Naive B cell (primary cell): Measurements from ENCODE around the gene NOL4L. TPM values are rescaled to one million over a fixed set of nuclear protein-coding genes. Genes with fewer than 3 reads are reported as not detected.

Source experiments
- ATAC-seq, 2 donors: fragments of 150-1000 bp; cut with Tn5 transposase; 2 replicates each; pipeline ENCODE4 v1.10.0; 2021; ENCODE audit warnings: low read depth in 2 of 2, mild to moderate bottlenecking in 2 of 2, moderate library complexity in 2 of 2
- DNase-seq: peaks from one replicate; pipeline ENCODE4 v3.0.0; 2022
- H3K27ac Mint-ChIP-seq, 6 donors: one replicate each; pipeline ENCODE4 v1.8.0; 2020 to 2022; ENCODE audit warnings: mild to moderate bottlenecking in 6 of 6, mixed read lengths in 6 of 6, moderate library complexity in 5 of 6, inconsistent platforms in 2 of 6
- H3K27me3 Mint-ChIP-seq, 3 donors: one replicate each; pipeline ENCODE4 v1.8.0; 2021 to 2022; ENCODE audit warnings: mixed read lengths in 3 of 3, mild to moderate bottlenecking in 1 of 3
- H3K36me3 Mint-ChIP-seq, 2 donors: one replicate each; pipeline ENCODE4 v1.8.0; 2020 to 2022; ENCODE audit warnings: mixed read lengths in 2 of 2, inconsistent platforms in 1 of 2, mild to moderate bottlenecking in 1 of 2
- H3K4me1 Mint-ChIP-seq, 3 donors: one replicate each; pipeline ENCODE4 v1.8.0; 2020 to 2022; ENCODE audit warnings: mixed read lengths in 3 of 3, inconsistent platforms in 1 of 3, mild to moderate bottlenecking in 1 of 3, moderate library complexity in 1 of 3
- H3K4me3 Mint-ChIP-seq, 8 donors: one replicate each; pipeline ENCODE4 v1.8.0; 2020 to 2022; ENCODE audit warnings: mild to moderate bottlenecking in 8 of 8, mixed read lengths in 8 of 8, moderate library complexity in 8 of 8, inconsistent platforms in 2 of 8
- H3K9me3 Mint-ChIP-seq, 7 donors: one replicate each; pipeline ENCODE4 v1.8.0; 2020 to 2022; ENCODE audit warnings: mixed read lengths in 7 of 7, mild to moderate bottlenecking in 5 of 7, inconsistent platforms in 2 of 7, moderate library complexity in 1 of 7
- polyA plus RNA-seq, 6 donors: library from polyadenylated mRNA; unstranded; fragments of 300-500 nt; fragmentation: Illumina TruSeq; gene quantifications; one replicate each; pipeline ENCODE4 v1.2.3, GENCODE V29; 2021; ENCODE audit warnings: low read depth in 6 of 6

Gene NOL4L
- polyA plus RNA-seq, 6 donors from 2014 or later, result 1.3 to 4.2 (median 1.5) TPM; not detected in 1

DNA sequence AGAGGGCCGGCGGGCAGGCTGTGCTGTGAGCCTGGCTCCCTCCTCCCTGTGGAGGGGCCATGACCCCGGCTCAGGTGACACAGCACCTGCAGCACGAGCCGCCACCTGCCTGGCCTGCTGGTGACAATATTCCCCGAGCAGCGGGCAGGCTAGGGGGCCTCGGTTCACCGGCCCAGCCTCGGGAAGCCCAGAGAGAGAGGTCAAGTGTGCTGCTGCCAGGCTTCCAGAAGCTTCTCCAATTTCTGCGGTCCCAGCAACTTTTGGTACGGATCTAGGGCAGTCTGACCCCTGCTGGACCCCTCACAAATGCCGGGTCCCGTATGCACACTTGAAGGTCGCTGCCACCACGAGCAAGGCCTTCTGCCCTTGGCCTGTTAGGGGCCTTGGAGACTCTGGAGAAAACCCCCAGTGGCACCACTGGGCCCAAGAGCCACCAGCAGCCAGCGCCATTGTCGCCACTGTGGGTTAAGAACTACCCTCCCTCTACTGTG lies 38.6 kb upstream of the NOL4L start:
- H3K27me3 Mint-ChIP-seq, result peaks cover 0 to 4% (median 0%) of the 10 kb centered on the region in 3 donors
- H3K9me3 Mint-ChIP-seq, result no peaks in the 10 kb centered on the region
- H3K4me3 Mint-ChIP-seq, result no peak overlapping the region
- peaks cover 13 to 15% (median 14%) of the 10 kb centered on the region in 3 donors for H3K4me1 Mint-ChIP-seq
- no peak for ATAC-seq
- no peak for DNase-seq
- H3K36me3 Mint-ChIP-seq, result no peaks in the 10 kb centered on the region
- no peak overlapping the region for H3K27ac Mint-ChIP-seq

DNA sequence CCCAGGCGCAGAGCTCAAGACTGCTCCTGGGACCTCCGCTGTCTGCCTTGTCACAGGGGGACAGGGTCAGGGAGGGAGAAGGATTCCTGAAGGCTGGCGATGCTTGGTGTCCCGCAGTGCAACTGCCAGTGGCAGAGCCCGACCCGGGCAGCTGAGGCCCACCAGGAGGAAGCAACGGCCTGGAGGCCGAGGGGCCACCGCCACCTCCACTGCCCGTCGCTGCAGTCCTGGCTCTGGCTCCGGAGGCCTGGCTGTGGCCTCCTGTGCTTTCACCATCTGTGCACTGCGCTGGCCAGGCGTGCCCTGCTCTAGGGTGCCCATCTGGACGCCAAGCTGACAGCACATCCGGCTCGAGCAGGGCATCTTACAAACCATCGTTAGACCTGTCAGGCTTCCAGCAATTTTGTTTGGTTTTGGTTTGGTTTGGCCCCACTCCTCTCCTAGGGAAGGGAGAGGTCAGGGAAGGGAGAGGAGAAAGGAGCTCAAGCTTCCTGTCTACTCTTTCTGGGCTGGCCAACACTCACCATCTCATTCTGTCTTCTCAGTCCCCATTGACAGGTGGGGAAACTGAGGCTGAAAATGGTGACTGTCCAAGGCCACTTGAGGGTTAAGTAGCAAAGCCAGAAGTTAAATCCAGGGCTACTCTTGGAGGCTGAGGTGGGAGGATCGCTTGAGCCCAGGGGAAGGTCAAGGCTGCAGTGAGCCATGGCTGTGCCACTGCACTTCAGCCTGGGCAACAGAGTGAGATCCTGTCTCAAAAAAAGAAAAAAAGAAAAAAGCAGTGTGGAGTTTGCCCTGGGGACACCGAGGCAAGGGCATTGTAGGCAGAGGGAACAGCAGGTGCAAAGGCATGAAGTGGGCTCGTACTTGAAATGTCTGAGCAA lies 37.7 kb upstream of the NOL4L start:
- Mint-ChIP-seq H3K4me3 (no peak overlapping the region), H3K27me3 (peaks cover 0 to 4% (median 1%) of the 10 kb centered on the region in 3 donors), H3K4me1 (peaks cover 5 to 7% (median 6%) of the 10 kb centered on the region in 3 donors), H3K36me3 (no peaks in the 10 kb centered on the region), H3K27ac (peak overlapping the region in 1 of 6 donors; percentile 15), H3K9me3 (no peaks in the 10 kb centered on the region)
- no peak for ATAC-seq
- DNase-seq, result no peak

DNA sequence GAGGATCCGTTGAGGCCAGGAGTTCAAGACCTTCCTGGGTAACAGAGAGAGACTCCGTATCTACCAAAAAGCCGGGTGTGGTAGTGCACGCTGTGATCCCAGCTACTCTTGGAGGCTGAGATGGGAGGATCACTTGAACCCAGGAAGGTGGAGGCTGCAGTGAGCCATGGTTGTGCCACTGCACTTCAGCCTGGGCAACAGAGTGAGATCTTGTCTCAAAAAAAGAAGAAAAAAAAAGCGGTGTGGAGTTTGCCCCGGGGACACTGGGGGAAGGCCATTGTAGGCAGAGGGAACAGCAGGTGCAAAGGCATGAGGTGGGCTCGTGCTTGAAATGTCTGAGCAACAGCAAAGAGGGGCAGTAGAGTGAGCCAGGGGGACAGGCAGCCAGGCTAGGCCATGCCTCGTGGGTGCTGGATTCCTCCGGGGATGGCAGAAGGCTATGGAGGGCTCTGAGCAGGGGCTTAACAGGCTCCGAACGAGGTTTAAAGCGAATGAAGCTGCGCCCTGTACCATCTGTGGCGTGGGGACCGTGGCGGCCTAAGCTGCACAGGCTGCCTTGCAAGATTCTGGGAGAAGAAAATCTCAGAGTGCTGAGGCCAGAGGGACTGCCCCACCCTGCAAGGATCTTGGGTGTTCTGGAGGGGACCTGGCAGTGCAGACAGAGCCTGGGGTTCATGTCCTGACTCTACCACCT lies 36.9 kb upstream of the NOL4L start:
- DNase-seq (no peak), ATAC-seq (no peak)
- Mint-ChIP-seq H3K4me3 (peak overlapping the region in 1 of 8 donors; percentile 47), H3K36me3 (no peaks in the 10 kb centered on the region), H3K27me3 (peaks cover 0 to 8% (median 4%) of the 10 kb centered on the region in 3 donors), H3K27ac (peak overlapping the region in 1 of 6 donors; percentile 59), H3K4me1 (no peaks in the 10 kb centered on the region), H3K9me3 (no peaks in the 10 kb centered on the region)

DNA sequence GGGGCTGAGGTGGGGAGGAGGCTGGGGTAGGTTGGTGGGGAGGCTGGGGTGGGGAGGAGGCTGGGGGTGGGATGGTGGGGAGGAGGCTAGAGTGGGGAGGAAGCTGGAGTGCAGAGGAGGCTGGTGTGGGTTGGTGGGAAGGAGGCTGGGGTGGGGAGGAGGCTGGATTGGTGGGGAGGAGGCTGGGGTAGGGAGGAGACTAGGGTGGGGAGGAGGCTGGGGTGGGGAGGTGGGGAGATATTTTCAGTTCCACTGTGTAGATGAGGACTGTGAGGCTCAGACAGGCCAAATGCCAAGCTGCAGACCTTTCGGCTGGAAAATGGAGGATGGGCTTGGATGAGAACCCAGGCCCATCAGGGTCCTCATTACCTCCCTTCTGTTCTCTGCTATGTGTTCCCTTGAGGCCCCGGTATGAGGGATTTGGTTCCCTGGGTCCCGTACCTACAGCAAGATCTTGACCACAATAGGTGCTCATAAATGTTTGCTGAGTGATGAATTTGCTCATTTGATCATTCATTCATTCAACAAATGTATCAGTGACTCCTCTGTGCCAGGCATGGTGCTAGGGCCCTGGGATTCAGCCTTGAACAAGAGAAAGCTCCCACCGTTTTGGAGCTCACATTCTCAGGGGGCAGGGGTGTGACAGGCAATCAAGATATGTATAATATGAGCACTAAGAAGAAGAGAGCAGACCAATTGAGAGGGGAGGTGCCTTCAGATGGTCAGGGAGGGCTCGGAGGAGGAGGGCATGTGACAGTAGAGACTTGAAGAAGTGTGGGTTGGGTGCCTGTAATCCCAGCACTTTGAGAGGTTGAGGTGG lies 36.1 kb upstream of the NOL4L start:
- no peaks in the 10 kb centered on the region for H3K9me3 Mint-ChIP-seq
- peak overlapping the region in 1 of 6 donors; percentile 9 for H3K27ac Mint-ChIP-seq
- no peak for DNase-seq
- H3K4me3 Mint-ChIP-seq, result no peak overlapping the region
- H3K27me3 Mint-ChIP-seq, result peaks cover 0 to 8% (median 4%) of the 10 kb centered on the region in 3 donors
- no peaks in the 10 kb centered on the region for H3K36me3 Mint-ChIP-seq
- H3K4me1 Mint-ChIP-seq, result no peaks in the 10 kb centered on the region
- no peak for ATAC-seq

DNA sequence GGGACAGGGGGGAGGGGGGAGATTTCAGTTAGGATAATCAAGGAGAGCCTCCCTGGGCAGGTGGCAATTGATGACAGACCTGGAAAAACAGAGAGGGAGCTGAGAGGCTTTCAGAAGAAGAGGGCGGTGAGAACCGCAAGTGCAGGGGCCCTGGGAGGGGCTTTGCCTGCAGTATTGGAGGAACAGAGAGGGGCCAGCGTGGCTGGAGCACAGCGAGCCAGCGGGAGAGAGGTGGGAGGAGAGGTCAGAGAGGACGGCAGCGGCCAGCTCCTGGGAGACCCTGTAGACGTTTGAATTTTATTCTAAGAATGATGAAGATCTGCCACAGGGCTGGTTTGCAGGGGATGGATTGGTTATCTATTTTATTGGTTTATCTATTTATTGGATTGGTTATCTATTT lies 34.5 kb upstream of the NOL4L start:
- Mint-ChIP-seq H3K4me1 (no peaks in the 10 kb centered on the region), H3K27me3 (peaks cover 0 to 9% (median 0%) of the 10 kb centered on the region in 3 donors), H3K27ac (no peak overlapping the region), H3K9me3 (no peaks in the 10 kb centered on the region), H3K4me3 (peak overlapping the region in 1 of 8 donors; percentile 12), H3K36me3 (no peaks in the 10 kb centered on the region)
- ATAC-seq (no peak), DNase-seq (no peak)

DNA sequence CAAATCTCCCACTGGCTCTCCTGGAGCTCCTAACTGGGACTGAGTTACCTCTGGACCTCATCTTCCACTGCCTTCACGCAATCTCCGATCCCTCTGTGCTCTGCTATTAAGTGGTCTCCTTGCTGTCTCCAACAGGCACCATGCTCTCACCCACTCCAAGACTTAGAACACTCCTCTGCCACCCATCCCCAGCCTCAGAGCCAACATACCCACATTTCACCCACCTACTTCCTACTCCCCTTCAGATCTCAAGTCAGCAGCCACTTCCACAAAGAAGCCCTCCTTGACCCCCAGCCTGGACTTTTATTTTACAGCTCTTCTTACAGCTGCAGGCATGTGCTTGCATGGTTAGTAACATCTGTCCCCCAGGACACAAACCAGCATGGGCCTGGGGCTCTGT lies 29.6 kb upstream of the NOL4L start:
- ATAC-seq, result no peak
- Mint-ChIP-seq H3K4me1 (peaks cover 0 to 5% (median 0%) of the 10 kb centered on the region in 3 donors), H3K36me3 (no peaks in the 10 kb centered on the region)

DNA sequence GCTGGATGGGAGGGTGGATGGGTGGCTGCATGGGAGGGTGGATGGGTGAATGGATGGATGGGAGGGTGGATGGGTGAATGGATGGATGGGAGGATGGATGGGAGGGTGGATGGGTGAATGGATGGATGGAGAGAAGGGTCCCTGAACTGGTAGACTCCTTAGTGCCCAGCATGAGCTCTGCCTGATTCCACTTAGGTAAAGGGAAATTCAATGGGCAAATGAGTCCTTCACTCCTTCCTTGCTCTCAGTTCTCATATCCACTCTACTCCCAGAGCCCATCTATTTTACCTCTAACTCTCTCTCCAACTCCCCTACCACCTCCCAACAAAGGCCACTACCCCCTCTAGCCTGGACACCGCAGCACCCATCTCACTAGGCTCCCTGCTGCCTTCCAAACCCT lies 29.2 kb upstream of the NOL4L start:
- Mint-ChIP-seq H3K27me3 (peaks cover 13 to 27% (median 18%) of the 10 kb centered on the region in 3 donors), H3K4me1 (peaks cover 0 to 5% (median 0%) of the 10 kb centered on the region in 3 donors)

More for the DNA sequence above, 29.6 kb upstream of the NOL4L start:
- DNase-seq, result no peak
- Mint-ChIP-seq H3K27me3 (peaks cover 13 to 27% (median 17%) of the 10 kb centered on the region in 3 donors), H3K27ac (peak overlapping the region in 2 of 6 donors; percentile 13 to 28), H3K9me3 (peaks cover 0 to 10% (median 1%) of the 10 kb centered on the region in 7 donors), H3K4me3 (no peak overlapping the region)

DNA sequence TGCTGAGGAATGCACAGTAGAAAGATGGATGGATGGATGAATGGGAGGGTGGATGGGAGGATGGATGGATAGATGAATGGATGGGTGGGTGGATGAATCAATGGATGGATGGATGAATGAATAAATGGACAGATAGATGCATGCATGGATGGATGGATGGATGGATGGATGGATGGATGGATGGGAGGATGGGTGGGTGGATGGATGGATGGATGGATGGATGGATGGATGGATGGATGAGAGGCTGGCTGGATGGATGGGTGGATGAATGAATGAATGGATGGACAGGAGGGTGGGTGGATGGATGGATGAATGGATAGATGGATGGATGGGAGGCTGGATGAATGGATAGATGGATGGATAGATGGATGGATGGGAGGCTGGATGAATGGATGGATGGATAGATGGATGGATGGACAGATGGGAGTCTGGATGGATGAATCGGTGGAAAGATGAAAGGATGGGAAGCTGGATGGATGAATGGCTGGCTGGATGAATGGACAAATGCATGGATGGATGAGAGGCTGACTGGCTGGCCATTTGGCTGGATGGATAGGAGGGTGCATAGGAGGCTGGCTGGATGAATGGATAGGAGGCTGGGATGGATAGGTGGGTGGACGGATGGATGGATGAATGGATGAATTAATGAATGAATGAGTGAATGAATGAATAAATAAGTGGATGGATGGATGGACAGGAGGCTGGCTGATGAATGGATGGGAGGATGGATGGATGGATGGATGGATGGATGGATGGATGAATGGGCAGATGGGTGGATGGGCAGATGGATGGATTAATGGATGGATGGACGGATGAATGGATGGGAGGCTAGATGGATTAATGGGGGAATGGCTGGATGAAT lies 28.3 kb upstream of the NOL4L start:
- H3K4me1 Mint-ChIP-seq, result peaks cover 0 to 5% (median 0%) of the 10 kb centered on the region in 3 donors
- no peaks in the 10 kb centered on the region for H3K36me3 Mint-ChIP-seq
- no peak for ATAC-seq
- peaks cover 0 to 10% (median 1%) of the 10 kb centered on the region in 7 donors for H3K9me3 Mint-ChIP-seq
- DNase-seq, result no peak
- H3K27ac Mint-ChIP-seq, result no peak overlapping the region
- H3K4me3 Mint-ChIP-seq, result peak overlapping the region in 1 of 8 donors; percentile 9
- H3K27me3 Mint-ChIP-seq, result peaks cover 13 to 32% (median 23%) of the 10 kb centered on the region in 3 donors

More for the DNA sequence above, 29.2 kb upstream of the NOL4L start:
- H3K4me3 Mint-ChIP-seq, result no peak overlapping the region
- H3K36me3 Mint-ChIP-seq, result no peaks in the 10 kb centered on the region
- ATAC-seq (no peak), DNase-seq (no peak)
- no peak overlapping the region for H3K27ac Mint-ChIP-seq
- H3K9me3 Mint-ChIP-seq, result peaks cover 0 to 10% (median 1%) of the 10 kb centered on the region in 7 donors

DNA sequence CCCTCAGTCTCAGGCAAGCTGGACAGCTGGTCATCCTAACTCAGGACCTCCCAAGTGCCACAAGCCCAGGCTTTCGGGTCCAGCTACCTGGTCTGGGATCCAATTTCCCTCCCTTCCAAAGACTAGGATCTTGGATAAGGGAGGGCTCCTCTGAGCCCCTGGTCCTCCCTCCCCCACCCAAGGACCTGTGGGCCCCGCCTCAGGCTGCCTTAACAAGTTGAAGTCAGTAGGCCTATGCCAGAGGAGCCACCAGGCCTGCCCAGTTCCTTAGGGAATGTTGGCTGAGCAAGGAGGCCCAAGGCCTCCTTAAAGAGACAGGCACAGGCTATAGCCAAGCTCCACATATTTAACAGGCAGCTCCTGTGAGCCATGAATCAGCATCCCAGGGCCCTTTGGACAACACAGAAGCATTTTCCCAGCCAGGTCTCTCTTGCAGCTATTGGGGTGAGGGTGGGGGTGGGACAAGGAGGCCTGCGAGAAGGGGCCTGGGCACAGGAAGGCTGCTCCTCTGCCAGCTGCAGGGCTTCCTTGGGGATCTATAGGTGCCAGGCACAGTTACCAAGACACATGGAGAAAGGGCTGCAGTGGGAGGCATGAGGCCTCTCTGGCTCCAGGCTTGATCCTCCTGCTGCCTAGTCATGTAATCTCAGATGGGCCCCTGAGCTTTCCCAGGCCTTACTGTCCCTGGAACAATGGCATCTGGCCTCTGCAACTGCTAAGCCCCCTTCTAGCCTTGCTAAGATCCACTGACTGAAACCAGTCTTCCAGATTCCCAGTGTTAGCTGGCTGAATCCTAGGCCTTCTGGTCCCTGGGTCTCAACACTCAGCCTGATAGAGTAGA lies 27.4 kb upstream of the NOL4L start:
- ATAC-seq, result no peak

DNA sequence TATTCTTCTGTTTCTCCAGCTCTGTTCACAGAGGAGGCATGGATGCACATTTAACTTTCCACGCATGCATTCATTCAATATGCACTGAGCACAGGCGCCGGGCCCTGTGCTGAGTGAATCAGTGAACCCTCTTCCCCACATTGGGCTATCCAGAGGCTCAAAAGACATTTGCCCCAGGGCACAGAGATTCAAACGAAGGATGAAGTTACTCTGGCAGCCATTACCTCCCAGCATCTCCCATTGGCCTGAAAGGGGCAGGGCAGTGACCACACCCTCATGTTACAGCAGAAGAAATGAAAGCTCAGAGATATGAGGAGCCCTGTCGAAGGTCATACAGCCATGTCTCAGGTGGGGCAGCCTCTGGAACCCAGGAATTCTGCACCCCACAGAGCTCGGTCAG lies 26.7 kb upstream of the NOL4L start:
- Mint-ChIP-seq H3K4me1 (peaks cover 0 to 5% (median 0%) of the 10 kb centered on the region in 3 donors), H3K4me3 (no peak overlapping the region), H3K27me3 (peaks cover 13 to 24% (median 23%) of the 10 kb centered on the region in 3 donors), H3K36me3 (no peaks in the 10 kb centered on the region), H3K9me3 (peaks cover 0 to 10% (median 1%) of the 10 kb centered on the region in 7 donors), H3K27ac (no peak overlapping the region)
- no peak for ATAC-seq
- no peak for DNase-seq

More for the DNA sequence above, 27.4 kb upstream of the NOL4L start:
- no peaks in the 10 kb centered on the region for H3K36me3 Mint-ChIP-seq
- no peak overlapping the region for H3K27ac Mint-ChIP-seq
- no peak for DNase-seq
- H3K9me3 Mint-ChIP-seq, result peaks cover 0 to 10% (median 1%) of the 10 kb centered on the region in 7 donors
- peaks cover 13 to 28% (median 23%) of the 10 kb centered on the region in 3 donors for H3K27me3 Mint-ChIP-seq
- peaks cover 0 to 5% (median 0%) of the 10 kb centered on the region in 3 donors for H3K4me1 Mint-ChIP-seq
- H3K4me3 Mint-ChIP-seq, result peak overlapping the region in 1 of 8 donors; percentile 9

DNA sequence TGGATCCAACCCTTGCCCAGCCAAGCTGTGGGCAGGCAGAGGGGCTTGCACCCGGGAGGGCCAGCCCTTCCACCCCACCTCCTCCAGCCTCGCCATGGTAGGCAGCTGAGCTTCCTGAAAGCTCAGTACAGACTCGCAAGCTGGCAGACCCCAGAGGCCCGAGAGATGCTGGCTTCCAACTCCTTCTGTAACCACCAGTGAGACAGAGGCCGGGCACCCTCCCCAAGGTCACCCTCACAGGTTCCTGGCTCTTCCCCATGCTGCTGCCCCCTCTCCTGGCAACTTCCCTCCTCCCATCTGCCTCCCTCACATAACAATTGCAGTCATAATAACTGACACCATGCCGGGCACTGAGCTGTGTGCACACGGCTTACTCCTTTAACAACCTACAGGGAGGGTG lies 26.2 kb upstream of the NOL4L start:
- H3K9me3 Mint-ChIP-seq, result peaks cover 0 to 10% (median 1%) of the 10 kb centered on the region in 7 donors
- DNase-seq (no peak), ATAC-seq (no peak)
- peak overlapping the region in 1 of 8 donors; percentile 41 for H3K4me3 Mint-ChIP-seq
- H3K27me3 Mint-ChIP-seq, result peaks cover 13 to 24% (median 23%) of the 10 kb centered on the region in 3 donors
- no peak overlapping the region for H3K27ac Mint-ChIP-seq
- H3K4me1 Mint-ChIP-seq, result peaks cover 0 to 5% (median 0%) of the 10 kb centered on the region in 3 donors
- no peaks in the 10 kb centered on the region for H3K36me3 Mint-ChIP-seq
